A673 (cell line): Measurements from ENCODE around the gene MYO6. TPM values are rescaled to one million over a fixed set of nuclear protein-coding genes. Genes with fewer than 3 reads are reported as not detected.

Experiments used
- BruUV-seq: library from RNA; stranded (reverse); fragments of 400-500 nt; replicated peaks from 2 replicates; lab custom pipeline; 2021; lab: Mats Ljungman, UMichigan
- CTCF ChIA-PET: fragments of 300-600 bp; sonication (Branson Sonifier 250); formaldehyde crosslinking; loops from one replicate; lab custom pipeline; 2022; ENCODE audit warnings: antibody characterized with exemption; lab: Charles Lee
- POLR2A ChIA-PET: fragments of 300-600 bp; sonication (Branson Sonifier 250); formaldehyde crosslinking; loops from one replicate; lab custom pipeline; 2022; ENCODE audit warnings: antibody characterized with exemption; ENCODE audit not compliant: low non-redundant PET; lab: Charles Lee
- DNase-seq: peaks from one replicate; pipeline ENCODE4 v3.0.0-alpha.2; 2015; ENCODE audit warnings: low spot score
- H3K27ac ChIP-seq: fragments of 200-600 bp; sonication (generic); 2 replicates; pipeline ENCODE4 v1.5.1; 2016; ENCODE audit warnings: mixed run types, low read depth, mild to moderate bottlenecking, mixed read lengths, antibody characterized with exemption, low read length; ENCODE audit not compliant: poor library complexity, severe bottlenecking
- H3K27me3 ChIP-seq: fragments of 200-600 bp; sonication (generic); replicated peaks from 2 replicates; pipeline ENCODE4 v1.6.1; 2017; ENCODE audit warnings: mixed run types, low read depth, mild to moderate bottlenecking, mixed read lengths, antibody characterized with exemption, low read length; ENCODE audit not compliant: insufficient read depth, poor library complexity
- H3K36me3 ChIP-seq: fragments of 200-600 bp; sonication (generic); 2 replicates; pipeline ENCODE4 v1.6.1; 2016; ENCODE audit warnings: mixed run types, mild to moderate bottlenecking, mixed read lengths, antibody characterized with exemption, low read length; ENCODE audit not compliant: insufficient read depth, poor library complexity, severe bottlenecking
- H3K4me1 ChIP-seq: fragments of 200-600 bp; sonication (generic); 2 replicates; pipeline ENCODE4 v1.6.1; 2017; ENCODE audit warnings: mixed run types, mild to moderate bottlenecking, mixed read lengths, antibody characterized with exemption, low read length; ENCODE audit not compliant: insufficient read depth, poor library complexity, severe bottlenecking
- H3K4me3 ChIP-seq: fragments of 200-600 bp; sonication (generic); 2 replicates; pipeline ENCODE4 v1.5.1; 2016; ENCODE audit warnings: low read depth, mixed run types, mild to moderate bottlenecking, mixed read lengths, low read length; ENCODE audit not compliant: poor library complexity, severe bottlenecking
- H3K9me3 ChIP-seq: fragments of 200-600 bp; sonication (generic); 2 replicates; pipeline ENCODE4 v1.6.1; 2016; ENCODE audit warnings: mixed run types, low read depth, mild to moderate bottlenecking, mixed read lengths, antibody characterized with exemption, low read length; ENCODE audit not compliant: poor library complexity, severe bottlenecking
- EZH2 ChIP-seq: fragments of 200-600 bp; sonication (generic); IDR thresholded peaks from 2 replicates; pipeline ENCODE4 v1.6.1; 2017; ENCODE audit warnings: borderline replicate concordance, low read depth, mild to moderate bottlenecking, mixed read lengths, antibody characterized with exemption, low read length; ENCODE audit not compliant: poor library complexity, severe bottlenecking
- intact Hi-C: fragments of 100-400 bp; cut with micrococcal nuclease; formaldehyde crosslinking; loops from one replicate; pipeline ENCODE4 v1.10.0; 2022; ENCODE audit not compliant: unreplicated experiment
- total RNA-seq: library from RNA; stranded (reverse); gene quantifications from 2 replicates; pipeline ENCODE4 v1.2.3, GENCODE V29; 2021
- TF ChIP-seq, protein P1 (sequence below): fragments of 300-800, 200-600 bp; sonication (generic); conservative IDR thresholded peaks from 2 replicates; pipeline ENCODE4 v1.5.1; 2017; ENCODE audit warnings: low read depth, mild to moderate bottlenecking, antibody characterized with exemption, low read length, moderate library complexity, mixed read lengths

The MYO6 gene
- total RNA-seq, 1 experiment from 2014 or later = 1.8 TPM

DNA sequence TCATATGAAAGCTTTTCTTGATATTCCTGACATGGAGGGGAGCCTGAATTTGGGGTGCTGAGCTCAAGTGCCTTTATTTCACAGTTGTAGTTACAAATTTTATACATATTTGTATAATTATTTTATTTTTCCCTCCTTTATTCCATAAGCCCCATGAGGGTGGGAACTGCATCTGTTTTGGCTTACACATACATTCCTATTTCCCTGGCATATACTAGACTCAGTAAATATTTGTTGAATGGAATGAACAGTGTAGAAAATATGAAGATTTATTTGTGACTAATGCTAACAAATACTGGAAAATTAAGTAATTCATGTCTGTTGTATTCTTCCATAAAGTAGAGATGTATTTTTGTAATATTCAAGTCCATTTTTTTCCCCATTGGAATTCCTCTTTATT, 127.1 kb downstream of the MYO6 start:
- H3K36me3 ChIP-seq = no peaks in the 10 kb centered on the region
- BruUV-seq = no TSS peak
- no peaks in the 10 kb centered on the region for H3K9me3 ChIP-seq
- ChIA-PET POLR2A (no interaction called here), CTCF (no interaction called here)
- DNase-seq = no peak
- no peaks in the 10 kb centered on the region for H3K27me3 ChIP-seq
- intact Hi-C loops = no loop called here
- H3K4me3 ChIP-seq = no peak overlapping the region
- no peaks in the 10 kb centered on the region for H3K4me1 ChIP-seq
- TF ChIP-seq EZH2 = no peak
- TF ChIP-seq, protein P1, sequence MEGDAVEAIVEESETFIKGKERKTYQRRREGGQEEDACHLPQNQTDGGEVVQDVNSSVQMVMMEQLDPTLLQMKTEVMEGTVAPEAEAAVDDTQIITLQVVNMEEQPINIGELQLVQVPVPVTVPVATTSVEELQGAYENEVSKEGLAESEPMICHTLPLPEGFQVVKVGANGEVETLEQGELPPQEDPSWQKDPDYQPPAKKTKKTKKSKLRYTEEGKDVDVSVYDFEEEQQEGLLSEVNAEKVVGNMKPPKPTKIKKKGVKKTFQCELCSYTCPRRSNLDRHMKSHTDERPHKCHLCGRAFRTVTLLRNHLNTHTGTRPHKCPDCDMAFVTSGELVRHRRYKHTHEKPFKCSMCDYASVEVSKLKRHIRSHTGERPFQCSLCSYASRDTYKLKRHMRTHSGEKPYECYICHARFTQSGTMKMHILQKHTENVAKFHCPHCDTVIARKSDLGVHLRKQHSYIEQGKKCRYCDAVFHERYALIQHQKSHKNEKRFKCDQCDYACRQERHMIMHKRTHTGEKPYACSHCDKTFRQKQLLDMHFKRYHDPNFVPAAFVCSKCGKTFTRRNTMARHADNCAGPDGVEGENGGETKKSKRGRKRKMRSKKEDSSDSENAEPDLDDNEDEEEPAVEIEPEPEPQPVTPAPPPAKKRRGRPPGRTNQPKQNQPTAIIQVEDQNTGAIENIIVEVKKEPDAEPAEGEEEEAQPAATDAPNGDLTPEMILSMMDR = no peak
- H3K27ac ChIP-seq = no peak overlapping the region

- Histone ChIP-seq H3K4me3 (no peak overlapping the region), H3K36me3 (no peaks in the 10 kb centered on the region), H3K9me3 (no peaks in the 10 kb centered on the region), H3K4me1 (no peaks in the 10 kb centered on the region), H3K27me3 (no peaks in the 10 kb centered on the region), H3K27ac (no peak overlapping the region)
- intact Hi-C loops = no loop called here
- TF ChIP-seq EZH2 = no peak
- BruUV-seq = no TSS peak
- ChIA-PET CTCF (no interaction called here), POLR2A (interaction anchor here (0.6 kb wide), 1 partner anchor 95 kb away, joined by 3 read pairs; no protein-coding TSS in a partner anchor)
- no peak for DNase-seq
Observed at GRCh38 chr6:75880305-75880704, 131.3 kb downstream of the MYO6 start.

DNA sequence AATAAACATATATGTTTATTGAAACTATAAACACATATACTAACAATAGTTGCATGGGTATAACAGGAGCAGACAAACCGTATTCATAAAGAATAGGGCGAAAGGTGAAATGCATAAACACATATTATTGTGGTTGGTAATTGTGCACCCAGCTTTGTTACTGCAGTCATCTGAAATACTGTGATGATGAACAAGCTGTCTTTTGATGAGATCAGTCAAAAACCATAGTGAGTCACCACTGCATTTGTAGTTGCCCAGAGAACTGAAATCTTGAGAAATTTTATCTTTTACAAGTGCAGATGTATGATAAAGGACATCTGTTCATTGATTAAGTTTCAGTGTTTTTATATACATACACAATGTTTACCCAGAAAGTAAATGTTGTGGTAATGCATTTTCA, 133.7 kb downstream of the MYO6 start:
- intact Hi-C loops = no loop called here
- TF ChIP-seq, protein P1 = no peak
- TF ChIP-seq EZH2 = no peak
- no peaks in the 10 kb centered on the region for H3K4me1 ChIP-seq
- BruUV-seq = no TSS peak
- H3K27ac ChIP-seq = no peak overlapping the region
- H3K9me3 ChIP-seq = no peaks in the 10 kb centered on the region
- ChIA-PET CTCF (no interaction called here), POLR2A (no interaction called here)
- H3K4me3 ChIP-seq = no peak overlapping the region
- no peaks in the 10 kb centered on the region for H3K27me3 ChIP-seq
- no peaks in the 10 kb centered on the region for H3K36me3 ChIP-seq
- no peak for DNase-seq

GRCh38 chr6:75884822-75885221, 135.8 kb downstream of the MYO6 start:
- ChIA-PET POLR2A (no interaction called here), CTCF (no interaction called here)
- no peak for TF ChIP-seq EZH2
- TF ChIP-seq, protein P1 = no peak
- no peaks in the 10 kb centered on the region for H3K36me3 ChIP-seq
- BruUV-seq = no TSS peak
- intact Hi-C loops = no loop called here
- no peak overlapping the region for H3K27ac ChIP-seq
- DNase-seq = no peak
- H3K4me1 ChIP-seq = no peaks in the 10 kb centered on the region
- H3K27me3 ChIP-seq = no peaks in the 10 kb centered on the region
- H3K9me3 ChIP-seq = no peaks in the 10 kb centered on the region
- H3K4me3 ChIP-seq = no peak overlapping the region
